Cortex of kidney (tissue), 1 donor: Measurements from ENCODE around the gene PLCH2.
"Not testable (repeated sequence)": the region's sequence is repeated elsewhere in the genome, so short reads cannot be mapped to it uniquely, and the experiment has no call there.

Experiments
- DNase-seq: peaks from one replicate; lab custom pipeline; 2025; lab: John Stamatoyannopoulos, UW

Gene PLCH2

DNA sequence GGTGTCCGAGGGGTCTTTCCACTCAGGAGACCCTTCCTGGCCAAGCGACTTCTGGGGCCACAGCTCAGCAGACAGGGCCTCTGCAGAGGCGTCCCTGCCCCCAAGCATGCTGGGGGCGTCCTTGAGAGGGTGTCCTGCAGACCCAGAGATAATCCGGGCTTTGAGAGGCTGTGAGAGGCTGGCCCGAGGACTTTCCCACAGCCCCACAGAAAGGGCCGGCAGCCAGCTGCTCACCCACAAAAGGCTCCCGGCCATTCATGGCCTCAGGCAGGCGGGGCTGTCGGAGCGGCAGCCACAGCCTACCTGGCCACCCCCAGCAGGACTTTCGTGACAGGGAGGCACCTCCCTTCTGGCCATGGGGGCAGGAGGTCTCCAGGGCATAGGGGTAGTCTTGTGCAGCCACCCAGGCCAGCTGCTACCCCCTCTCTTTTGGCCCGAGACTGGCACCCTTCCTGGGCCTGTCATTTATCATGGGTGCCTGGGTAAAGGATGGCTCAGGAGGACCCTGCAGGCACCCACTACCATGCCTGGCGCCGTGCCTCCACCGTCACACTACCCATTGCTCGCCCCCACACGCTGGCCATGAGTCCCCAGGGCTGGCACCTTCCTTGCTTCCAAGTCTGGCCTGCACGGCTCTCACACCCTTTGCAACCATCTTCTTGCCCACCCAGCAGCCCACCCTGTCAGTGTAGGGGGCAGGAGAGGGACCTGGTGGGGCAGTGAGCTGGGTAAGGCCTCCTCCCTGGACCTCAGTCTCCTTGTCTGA lies 69.0 kb downstream of the PLCH2 start:
- DNase-seq = no peak

DNA sequence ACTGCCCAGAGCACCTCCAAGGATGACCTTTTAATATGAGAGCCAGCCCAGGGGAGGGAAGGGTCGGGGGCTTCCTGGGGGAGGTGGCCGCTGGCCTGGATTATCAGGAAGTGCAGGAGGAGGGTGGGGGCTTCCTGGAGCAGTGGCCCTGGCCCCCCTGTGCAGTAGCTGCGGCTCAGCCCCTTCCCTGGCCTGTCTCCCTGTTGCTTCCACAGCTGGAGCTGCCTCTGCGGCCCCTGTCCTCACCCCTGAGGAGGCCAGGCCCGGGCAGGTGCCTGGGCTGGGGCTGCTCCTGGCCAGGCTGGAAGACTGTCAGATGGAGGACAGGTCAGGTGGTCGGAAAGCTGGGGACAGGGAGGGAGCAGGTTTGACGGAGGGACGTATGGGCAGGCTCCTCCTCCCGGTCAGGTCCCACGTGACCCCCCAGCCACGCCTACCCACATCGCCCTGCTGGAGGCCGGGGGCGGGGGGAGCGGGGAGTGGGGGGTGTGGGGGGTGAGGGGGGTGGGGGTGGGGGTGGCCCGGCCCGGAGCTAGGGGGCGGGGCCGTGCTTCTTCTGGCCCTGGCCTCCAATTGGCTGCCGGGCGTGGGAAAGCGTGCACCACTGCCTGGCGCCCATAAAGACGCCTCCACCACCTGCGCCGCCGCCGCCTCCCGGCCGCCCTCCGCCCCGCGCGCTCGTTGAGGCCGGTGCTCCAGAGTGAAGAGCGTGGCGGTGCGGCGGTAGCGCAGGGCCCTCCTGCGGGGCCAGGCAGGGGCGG lies 69.8 kb downstream of the PLCH2 start:
- no peak for DNase-seq

GRCh38 chr1:2546515-2547209 lies 70.6 kb downstream of the PLCH2 start:
- DNase-seq = no peak

DNA sequence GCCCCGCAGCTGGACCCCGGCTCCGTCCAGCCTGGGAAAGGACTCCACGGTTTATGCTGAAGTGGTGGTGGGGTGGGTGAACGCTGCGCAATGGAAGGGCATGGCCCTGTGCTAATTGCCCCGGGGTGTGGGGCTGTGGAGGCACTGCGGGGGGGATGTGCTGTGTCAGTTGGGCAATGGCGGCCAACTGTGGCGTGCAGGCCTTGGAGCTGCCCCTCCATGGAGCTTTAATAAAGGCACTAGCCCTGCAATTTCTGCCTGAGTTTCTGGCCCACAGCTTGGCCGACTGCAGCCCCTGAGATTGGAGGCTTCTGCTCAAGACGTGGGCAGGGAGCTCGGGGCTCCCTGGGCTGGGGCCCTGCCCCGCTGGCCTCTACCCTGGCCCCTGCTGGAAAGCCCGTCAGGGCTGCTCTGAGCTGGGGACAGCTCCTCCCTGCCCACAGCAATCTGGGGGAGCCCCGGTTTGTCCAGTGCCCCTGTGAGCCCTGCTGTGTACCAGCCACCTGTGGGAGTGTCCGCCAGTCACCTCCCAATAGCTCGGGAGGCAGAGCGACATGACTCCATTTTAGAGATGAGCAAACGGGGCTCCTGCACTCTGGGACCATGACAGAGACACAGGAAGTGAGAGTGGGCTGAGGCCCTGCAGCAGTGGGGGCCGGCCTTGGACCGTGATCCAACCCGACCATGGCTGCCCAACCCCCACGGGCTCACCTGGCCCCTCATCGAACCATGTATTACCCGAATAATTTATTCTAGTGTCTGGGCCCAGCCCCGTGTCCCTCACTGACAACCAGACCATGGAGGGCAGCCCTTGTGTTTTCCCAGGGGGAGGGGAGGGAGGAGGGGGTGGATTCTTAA lies 71.3 kb downstream of the PLCH2 start:
- no peak for DNase-seq

DNA sequence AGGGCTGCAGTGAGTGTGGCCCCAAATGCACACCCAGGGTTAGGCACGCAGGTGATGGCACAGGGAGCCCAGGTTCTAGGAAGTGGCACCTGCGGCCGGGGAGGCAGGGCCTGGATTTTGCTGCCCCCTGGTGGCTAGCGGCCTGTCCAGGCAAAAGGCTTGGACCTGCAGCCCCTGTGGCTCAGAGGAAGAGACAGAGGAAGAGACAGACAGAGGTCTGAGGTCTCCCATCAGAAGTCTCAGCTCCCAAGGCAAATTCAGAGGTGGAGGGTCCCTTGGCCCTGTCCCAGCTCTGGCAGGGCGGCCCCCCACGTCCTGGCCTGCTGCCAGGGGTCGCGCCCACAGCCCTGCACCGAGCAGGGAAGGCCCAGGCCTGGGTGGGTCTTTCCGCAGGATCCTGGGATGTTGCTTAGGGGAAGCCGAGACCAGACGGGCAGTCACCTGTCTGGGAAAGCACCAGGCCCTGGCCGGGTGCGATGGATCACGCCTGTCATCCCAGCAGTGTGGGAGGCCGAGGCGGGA lies 72.0 kb downstream of the PLCH2 start:
- no peak for DNase-seq

- DNase-seq = not testable (repeated sequence)
These were observed 73.4 kb downstream of the PLCH2 start for GRCh38 chr1:2549367-2550029.

DNA sequence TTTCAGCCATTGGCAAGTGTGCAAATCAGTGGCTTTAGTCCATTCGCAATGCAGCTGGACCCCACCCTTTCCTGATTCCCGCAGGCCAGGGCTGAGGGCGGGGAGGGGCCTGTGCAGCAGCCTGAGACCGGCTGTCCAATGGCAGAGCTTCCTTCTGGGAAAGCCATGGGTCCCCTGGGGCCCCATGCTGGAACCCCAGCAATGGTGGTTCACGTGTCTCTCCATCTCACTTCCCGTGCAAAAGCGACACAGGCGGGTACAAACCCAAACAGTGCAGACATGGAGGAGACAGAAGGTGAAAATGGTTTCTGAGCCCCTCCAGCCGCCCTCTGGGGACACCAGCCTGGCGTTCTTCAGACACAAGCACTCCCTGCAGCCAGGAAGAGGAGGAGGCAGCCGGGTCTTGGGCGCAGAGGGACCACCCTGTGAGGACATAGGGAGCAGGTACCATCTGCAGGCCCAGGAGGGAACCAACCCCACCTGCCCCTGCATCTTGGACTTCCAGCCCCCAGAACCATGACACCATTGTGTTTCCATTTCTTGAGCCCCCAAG lies 74.3 kb downstream of the PLCH2 start:
- DNase-seq = not testable (repeated sequence)

DNA sequence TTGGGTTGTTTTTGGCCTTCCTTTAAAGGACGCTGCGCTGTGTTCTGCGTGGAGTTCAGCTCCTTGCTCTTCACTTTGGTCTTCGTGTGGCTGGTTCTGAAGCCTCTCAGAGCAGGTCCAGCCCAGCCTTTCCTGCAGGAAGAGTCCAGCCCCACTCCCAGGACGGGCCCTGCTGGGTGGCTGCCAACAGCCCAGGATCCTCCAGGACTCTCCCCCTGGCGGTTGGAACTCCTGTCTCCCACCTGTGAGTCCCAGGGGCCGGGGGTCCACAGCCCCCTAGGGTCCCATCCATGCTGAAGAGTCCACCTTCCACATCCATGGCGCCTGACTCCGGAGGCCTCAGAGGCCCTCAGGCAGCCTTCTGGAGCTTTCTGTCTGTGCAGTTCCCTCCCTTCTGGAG lies 75.5 kb downstream of the PLCH2 start:
- DNase-seq = not testable (repeated sequence)

DNA sequence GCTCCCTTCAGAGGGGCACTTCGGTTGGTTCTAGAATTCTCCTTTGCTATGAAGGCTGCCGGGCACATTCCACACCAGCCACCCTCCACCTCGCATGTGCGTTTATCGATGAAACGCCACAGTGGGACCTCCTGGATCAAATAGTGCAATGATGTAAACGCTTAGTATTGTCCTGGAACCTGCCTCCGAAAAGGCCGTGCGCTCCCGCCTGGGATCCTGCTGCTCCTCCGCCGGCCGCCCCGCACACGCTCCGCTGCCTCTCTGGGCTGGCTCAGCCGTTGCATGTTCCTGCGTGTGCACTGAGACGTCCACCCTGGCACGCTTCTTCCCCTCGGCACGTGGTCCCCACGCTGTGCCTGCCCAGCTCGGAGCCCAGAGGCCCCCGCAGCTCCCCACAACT lies 76.1 kb downstream of the PLCH2 start:
- no peak for DNase-seq

DNA sequence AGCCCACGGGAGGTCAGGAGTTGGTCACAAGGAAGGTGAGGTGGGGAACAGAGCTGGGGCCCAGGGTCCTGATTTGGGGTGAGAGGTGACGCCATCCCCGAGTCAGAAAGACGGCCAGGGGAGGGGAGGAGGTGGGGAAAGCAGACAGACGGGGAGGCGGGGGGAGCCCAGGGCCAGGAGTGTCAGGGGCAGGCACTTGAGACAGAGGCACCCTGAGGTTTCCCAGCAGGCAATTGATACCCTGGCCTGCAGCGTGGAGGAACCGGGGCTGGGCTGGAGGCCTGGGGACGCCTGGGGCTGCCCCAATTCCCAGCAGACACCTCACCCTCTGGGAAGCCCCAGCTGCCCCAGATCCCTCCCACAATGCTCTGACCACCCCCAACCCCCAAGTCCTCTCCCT lies 77.0 kb downstream of the PLCH2 start:
- not testable (repeated sequence) for DNase-seq

- no peak for DNase-seq
These were observed 78.0 kb downstream of the PLCH2 start for GRCh38 chr1:2553871-2554620.

DNA sequence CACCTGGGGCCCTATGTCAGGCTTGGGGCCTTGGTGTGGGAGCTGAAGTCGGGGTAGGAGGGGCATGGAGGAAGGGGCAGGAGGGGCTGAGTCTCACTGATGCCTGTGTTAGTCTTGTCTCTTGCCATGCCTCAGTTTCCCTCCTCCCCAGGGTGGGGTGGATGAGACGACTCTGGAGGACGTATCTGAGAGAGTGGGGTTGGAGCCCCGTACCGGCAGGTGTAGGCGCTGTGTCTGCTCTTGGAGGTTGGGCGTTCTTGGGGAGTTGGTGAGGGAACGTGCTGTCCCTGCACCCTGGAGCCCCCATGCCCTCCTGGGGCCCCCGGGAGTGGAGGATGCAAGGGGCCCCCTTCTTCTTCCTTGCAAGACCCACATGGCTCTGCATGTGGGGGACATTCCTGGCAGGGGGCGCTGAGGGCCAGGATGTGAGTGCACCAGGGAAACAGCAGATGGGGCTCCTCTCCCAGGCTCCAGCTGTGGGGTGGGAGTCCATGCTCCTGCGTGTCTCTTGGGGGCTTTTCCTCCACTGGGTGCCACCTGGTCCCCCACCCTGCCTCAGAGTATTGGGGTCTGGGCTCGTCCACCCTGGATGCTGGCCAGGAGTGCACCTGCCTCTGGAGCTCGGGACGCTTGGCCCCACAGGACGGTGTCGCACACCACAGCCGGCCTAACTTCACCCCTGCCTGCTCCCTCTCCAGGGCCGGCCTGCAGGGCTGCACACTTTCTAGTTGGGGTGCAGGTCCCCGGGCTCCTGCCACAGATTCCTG lies 78.7 kb downstream of the PLCH2 start:
- DNase-seq = no peak
